Measurements from ENCODE around the gene KRT33B. TPM values are rescaled to one million over a fixed set of nuclear protein-coding genes. Genes with fewer than 3 reads are reported as not detected.

The KRT33B gene
- total RNA-seq, 1 donor: under 0.01 TPM

GRCh38 chr17:41415411-41415810 lies 45.8 kb upstream of the KRT33B start:
- no peak for TF ChIP-seq CTCF (IDR thresholded peaks at IDR 0.05; ENCODE audit: insufficient read depth, low read depth, low read length)
- DNase-seq (ENCODE audit: low read depth): peak; percentile 19
- H3K4me3 ChIP-seq (ENCODE audit: low read depth, low read length): no peak overlapping the region

GRCh38 chr17:41413982-41414381 lies 44.4 kb upstream of the KRT33B start:
- no peak overlapping the region for H3K4me3 ChIP-seq (ENCODE audit: low read depth, low read length)
- no peak for DNase-seq (ENCODE audit: low read depth)
- no peak for TF ChIP-seq CTCF (IDR thresholded peaks at IDR 0.05; ENCODE audit: insufficient read depth, low read depth, low read length)

GRCh38 chr17:41413353-41413957 lies 43.8 kb upstream of the KRT33B start:
- no peak overlapping the region for H3K4me3 ChIP-seq (ENCODE audit: low read depth, low read length)
- DNase-seq (ENCODE audit: low read depth): no peak
- no peak for TF ChIP-seq CTCF (IDR thresholded peaks at IDR 0.05; ENCODE audit: insufficient read depth, low read depth, low read length)

- TF ChIP-seq CTCF (IDR thresholded peaks at IDR 0.05; ENCODE audit: insufficient read depth, low read depth, low read length): no peak
- no peak overlapping the region for H3K4me3 ChIP-seq (ENCODE audit: low read depth, low read length)
- no peak for DNase-seq (ENCODE audit: low read depth)
Observed at GRCh38 chr17:41411072-41411840, 41.6 kb upstream of the KRT33B start.

GRCh38 chr17:41407226-41407625 lies 37.6 kb upstream of the KRT33B start:
- H3K4me3 ChIP-seq (ENCODE audit: low read depth, low read length): no peak overlapping the region
- no peak for TF ChIP-seq CTCF (IDR thresholded peaks at IDR 0.05; ENCODE audit: insufficient read depth, low read depth, low read length)
- DNase-seq (ENCODE audit: low read depth): no peak

GRCh38 chr17:41406205-41406604 lies 36.6 kb upstream of the KRT33B start:
- no peak for DNase-seq (ENCODE audit: low read depth)
- no peak for TF ChIP-seq CTCF (IDR thresholded peaks at IDR 0.05; ENCODE audit: insufficient read depth, low read depth, low read length)
- H3K4me3 ChIP-seq (ENCODE audit: low read depth, low read length): no peak overlapping the region

Data from fibroblast of villous mesenchyme (primary cell).